Ascending aorta (tissue), 2 donors: Measurements from ENCODE around the gene RAMP1. TPM values are rescaled to one million over a fixed set of nuclear protein-coding genes. Genes with fewer than 3 reads are reported as not detected.
"Not testable (repeated sequence)": the region's sequence is repeated elsewhere in the genome, so short reads cannot be mapped to it uniquely, and the experiment has no call there.

ENCODE experiments used
- DNase-seq, 2 donors: peaks; one replicate each; pipeline ENCODE4 v3.0.0-alpha.2; 2019; ENCODE audit warnings: low spot score in 2 of 2
- H3K27ac ChIP-seq, 2 donors: fragments of 200-600 bp; sonication (generic); one replicate each; pipeline ENCODE4 v1.5.1; 2016 to 2017; ENCODE audit warnings: mild to moderate bottlenecking in 1 of 2
- H3K27me3 ChIP-seq: fragments of 200-600 bp; sonication (generic); one replicate; pipeline ENCODE4 v1.5.1; 2017
- H3K36me3 ChIP-seq, 2 donors: fragments of 200-600 bp; sonication (generic); one replicate each; pipeline ENCODE4 v1.5.1; 2016
- H3K4me1 ChIP-seq, 2 donors: fragments of 200-600 bp; sonication (generic); one replicate each; pipeline ENCODE4 v1.5.1; 2016 to 2017; ENCODE audit warnings: mild to moderate bottlenecking in 1 of 2
- H3K4me3 ChIP-seq, 2 donors: fragments of 200-600 bp; sonication (generic); one replicate each; pipeline ENCODE4 v1.5.1; 2016 to 2017; ENCODE audit warnings: mild to moderate bottlenecking in 1 of 2
- H3K9me3 ChIP-seq, 2 donors: fragments of 200-600 bp; sonication (generic); one replicate each; pipeline ENCODE4 v1.5.1; 2016
- CTCF ChIP-seq, 3 experiments: fragments of 200-600 bp in 2 of 3; fragments of 450-650 bp in 1 of 3; sonication (generic) in 2 of 3; IDR thresholded peaks; one replicate each; pipeline ENCODE4 v1.5.1; 2016 to 2019; ENCODE audit warnings: antibody characterized with exemption in 3 of 3, mild to moderate bottlenecking in 1 of 3, moderate library complexity in 1 of 3
- intact Hi-C: fragments of 100-400 bp; cut with DNase I; formaldehyde crosslinking; loops from one replicate; pipeline ENCODE4 v1.15.1; 2023
- total RNA-seq: library from RNA; depleted of rRNA; stranded (reverse); fragments of >200 nt; gene quantifications from one replicate; pipeline ENCODE4 v1.1.0, GENCODE V29; 2016

The RAMP1 gene
- total RNA-seq, 1 donor from 2014 or later: 191 TPM

GRCh38 chr2:237867465-237867864 lies 8.0 kb downstream of the RAMP1 start:
- peak in 1 of 2 donors; percentile 54 for DNase-seq
- Histone ChIP-seq H3K27ac (peak overlapping the region; percentile 97 to 98), H3K9me3 (no peaks in the 10 kb centered on the region), H3K4me1 (peaks cover 11 to 86% of the 10 kb centered on the region in 2 donors), H3K36me3 (peaks cover 0 to 9% of the 10 kb centered on the region in 2 donors), H3K27me3 (no peaks in the 10 kb centered on the region), H3K4me3 (no peak overlapping the region)
- TF ChIP-seq CTCF (IDR thresholded peaks at IDR 0.05): no peak
- intact Hi-C loops: no loop called here

DNA sequence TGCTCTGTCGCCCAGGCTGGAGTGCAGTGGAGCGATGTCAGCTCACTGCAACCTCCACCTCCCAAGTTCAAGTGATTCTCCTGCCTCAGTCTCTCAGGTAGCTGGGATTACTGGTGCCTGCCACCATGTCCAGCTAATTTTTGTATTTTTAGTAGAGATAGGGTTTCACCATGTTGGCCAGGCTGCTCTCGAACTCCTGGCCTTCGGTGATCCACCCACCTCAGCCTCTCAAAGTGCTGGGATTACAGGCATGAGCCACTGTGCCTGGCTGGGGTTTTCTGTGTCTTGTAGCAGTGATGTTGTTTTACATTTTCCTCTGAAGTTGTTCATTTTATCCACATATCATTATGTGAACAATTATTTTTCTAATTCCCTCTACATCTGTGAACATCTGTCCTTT lies 8.7 kb downstream of the RAMP1 start:
- not testable (repeated sequence) for H3K9me3 ChIP-seq, H3K4me3 ChIP-seq, H3K36me3 ChIP-seq, H3K27me3 ChIP-seq, DNase-seq
- intact Hi-C loops: loop anchor here (1.0 kb wide), 1 partner anchor 18 kb away; no protein-coding TSS in a partner anchor
- Histone ChIP-seq H3K27ac (peak overlapping the region; percentile 97 to 98), H3K4me1 (peaks cover 17 to 86% of the 10 kb centered on the region in 2 donors)

DNA sequence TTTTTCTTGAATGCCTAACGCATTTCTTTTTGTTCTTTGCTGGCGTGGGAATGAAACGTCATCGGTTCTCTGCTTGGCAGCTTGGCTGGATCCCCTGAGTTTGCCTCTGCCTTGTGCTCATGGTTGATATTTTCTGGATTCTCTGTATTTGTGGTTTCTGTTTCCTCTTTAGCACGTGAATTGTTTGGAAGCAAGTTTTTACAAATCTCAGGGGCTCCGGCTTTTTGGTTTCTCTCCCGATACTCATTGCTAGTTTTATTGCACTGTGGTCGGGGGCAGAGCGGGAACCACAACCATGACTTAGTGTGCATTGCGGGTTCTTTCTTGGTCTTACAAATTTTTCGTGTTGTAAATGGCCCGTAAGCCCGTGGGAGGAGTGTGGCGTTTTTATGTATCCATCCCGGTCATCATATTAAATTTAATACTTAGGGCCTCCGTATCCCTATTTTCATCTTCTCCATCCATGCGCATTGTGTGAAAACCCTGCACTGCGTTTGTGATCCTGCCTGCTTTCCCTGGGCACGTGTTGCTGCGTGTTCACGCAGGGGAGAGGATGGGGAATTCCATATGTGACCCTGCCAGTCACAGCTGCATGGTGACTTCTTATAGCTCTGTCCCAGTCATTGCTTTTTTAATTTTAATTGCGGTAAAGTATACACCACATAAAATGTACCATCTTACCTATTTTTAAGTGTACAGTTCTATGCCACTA lies 9.4 kb downstream of the RAMP1 start:
- no peaks in the 10 kb centered on the region for H3K9me3 ChIP-seq
- DNase-seq: peak in 1 of 2 donors; percentile 68
- H3K36me3 ChIP-seq: peaks cover 0 to 9% of the 10 kb centered on the region in 2 donors
- no peak overlapping the region for H3K4me3 ChIP-seq
- no peak for TF ChIP-seq CTCF (IDR thresholded peaks at IDR 0.05)
- H3K27me3 ChIP-seq: no peaks in the 10 kb centered on the region
- intact Hi-C loops: loop anchor here (1.0 kb wide), 1 partner anchor 18 kb away; no protein-coding TSS in a partner anchor
- H3K27ac ChIP-seq: peak overlapping the region; percentile 97 to 98
- H3K4me1 ChIP-seq: peaks cover 22 to 86% of the 10 kb centered on the region in 2 donors

DNA sequence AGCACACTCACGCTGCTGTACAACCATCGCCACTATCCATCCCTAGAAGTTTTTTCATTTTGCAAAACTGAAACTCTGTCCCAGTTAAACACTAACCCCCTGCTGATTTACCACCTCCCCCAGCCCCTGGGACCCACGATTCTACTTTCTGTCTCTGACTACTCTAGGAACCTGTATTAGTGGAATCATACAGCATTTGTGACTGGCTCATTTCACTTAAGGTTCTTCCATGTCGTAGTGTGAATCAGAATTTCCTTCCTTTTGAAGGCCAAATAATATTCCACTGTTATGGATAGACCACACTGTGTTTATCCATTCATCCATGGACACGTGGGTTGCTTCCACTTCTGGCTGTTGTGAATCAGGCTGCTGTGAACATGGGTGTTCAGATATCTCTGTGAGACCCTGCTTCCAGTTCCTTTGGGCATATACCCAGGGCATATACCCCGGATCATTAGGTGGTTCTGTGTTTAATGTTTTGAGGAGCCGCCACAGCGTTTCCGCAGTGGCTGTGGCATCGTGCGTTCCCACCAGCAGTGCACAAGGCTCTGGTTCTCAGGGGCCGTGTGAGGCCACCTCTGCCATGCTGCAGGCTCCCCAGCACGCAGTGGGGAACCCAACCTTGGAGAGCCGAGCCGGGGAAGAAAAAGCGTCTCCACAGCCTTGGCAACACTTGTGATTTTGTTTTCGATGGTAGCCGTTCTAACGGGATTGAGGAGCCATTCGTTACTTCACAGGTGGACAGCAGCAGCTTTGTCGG lies 10.1 kb downstream of the RAMP1 start:
- H3K36me3 ChIP-seq: peaks cover 0 to 9% of the 10 kb centered on the region in 2 donors
- DNase-seq: peak in 1 of 2 donors; percentile 57
- no peak for TF ChIP-seq CTCF (IDR thresholded peaks at IDR 0.05)
- H3K4me3 ChIP-seq: no peak overlapping the region
- H3K9me3 ChIP-seq: no peaks in the 10 kb centered on the region
- no peaks in the 10 kb centered on the region for H3K27me3 ChIP-seq
- intact Hi-C loops: no loop called here
- H3K4me1 ChIP-seq: peaks cover 27 to 86% of the 10 kb centered on the region in 2 donors
- peak overlapping the region; percentile 75 to 98 for H3K27ac ChIP-seq

GRCh38 chr2:237870126-237870525 lies 10.7 kb downstream of the RAMP1 start:
- Histone ChIP-seq H3K27ac (peak overlapping the region; percentile 75 to 98), H3K27me3 (no peaks in the 10 kb centered on the region), H3K4me1 (peaks cover 27 to 87% of the 10 kb centered on the region in 2 donors), H3K36me3 (peaks cover 0 to 9% of the 10 kb centered on the region in 2 donors), H3K4me3 (no peak overlapping the region), H3K9me3 (no peaks in the 10 kb centered on the region)
- peak in 1 of 2 donors; percentile 47 for DNase-seq
- intact Hi-C loops: no loop called here
- TF ChIP-seq CTCF (IDR thresholded peaks at IDR 0.05): no peak
